Endothelial cell of umbilical vein (primary cell): ENCODE measurements around the gene TOLLIP. TPM values are rescaled to one million over a fixed set of nuclear protein-coding genes. Genes with fewer than 3 reads are reported as not detected.

Source experiments
- BruUV-seq: library from RNA; stranded (reverse); fragments of 400-500 nt; replicated peaks from 2 replicates; lab custom pipeline; 2021; lab: Mats Ljungman, UMichigan
- CTCF ChIA-PET: fragments of 300-600, 350-600 bp; sonication (Branson Sonifier 250); formaldehyde crosslinking; loops from one replicate; lab custom pipeline; 2021; ENCODE audit warnings: antibody characterized with exemption, inconsistent platforms; lab: Charles Lee
- POLR2A ChIA-PET: fragments of 300-600, 350-600 bp; sonication (Branson Sonifier 250); formaldehyde crosslinking; loops from one replicate; lab custom pipeline; 2021; ENCODE audit warnings: antibody characterized with exemption, inconsistent platforms; lab: Charles Lee
- DNase-seq: peaks from one replicate; pipeline ENCODE4 v3.0.0-alpha.2; 2011; ENCODE audit warnings: low read depth, low spot score
- FAIRE-seq: peaks from 2 replicates; lab custom pipeline; 2011; peaks lifted over from hg19 to GRCh38; lab: Jason Lieb, UNC
- H2AFZ ChIP-seq: 2 replicates; pipeline ENCODE4 v1.6.0; 2012; ENCODE audit warnings: low read depth, low read length, control low read depth, inconsistent platforms
- H3K27ac ChIP-seq: 2 replicates; pipeline ENCODE4 v1.5.1; 2011; ENCODE audit warnings: low read depth, mild to moderate bottlenecking, control low read depth, low read length, moderate library complexity; ENCODE audit not compliant: insufficient read depth
- H3K27me3 ChIP-seq, 2 experiments: 2 replicates each; pipeline versions ENCODE4 v1.6.0 to v1.6.1; 2011; ENCODE audit warnings: low read length in 2 of 2, mixed read lengths in 1 of 2; ENCODE audit not compliant: control insufficient read depth in 2 of 2, insufficient read depth in 2 of 2
- H3K36me3 ChIP-seq, 2 experiments: 2 replicates in 1 of 2; 3 replicates in 1 of 2; pipeline ENCODE4 v1.5.1; 2011; ENCODE audit warnings: low read length in 2 of 2, mild to moderate bottlenecking in 1 of 2, moderate library complexity in 1 of 2; ENCODE audit not compliant: control insufficient read depth in 2 of 2, insufficient read depth in 2 of 2; ENCODE audit errors: extremely low read depth in 1 of 2
- H3K4me1 ChIP-seq: 3 replicates; pipeline ENCODE4 v1.5.1; 2011; ENCODE audit warnings: mild to moderate bottlenecking, low read length; ENCODE audit not compliant: control insufficient read depth, insufficient read depth; ENCODE audit errors: extremely low read depth
- H3K4me2 ChIP-seq: 2 replicates; pipeline ENCODE4 v1.6.1; 2011; ENCODE audit warnings: low read length, control low read depth, mixed read lengths; ENCODE audit not compliant: insufficient read depth
- H3K4me3 ChIP-seq, 3 experiments: fragments of 200-600 bp in 1 of 3; sonication (generic), shearing (Covaris generic) in 1 of 3; replicated peaks in 1 of 3; 2 replicates each; pipeline ENCODE4 v1.5.1; 2011 to 2016; ENCODE audit warnings: control low read depth in 3 of 3, low read length in 3 of 3, mild to moderate bottlenecking in 2 of 3, inconsistent platforms in 1 of 3, low read depth in 1 of 3, moderate library complexity in 1 of 3; ENCODE audit not compliant: insufficient read depth in 1 of 3
- H3K79me2 ChIP-seq: 2 replicates; pipeline ENCODE4 v1.6.0; 2012; ENCODE audit warnings: low read length, inconsistent platforms; ENCODE audit not compliant: control insufficient read depth, insufficient read depth
- H3K9ac ChIP-seq: replicated peaks from 2 replicates; pipeline ENCODE3; 2011; ENCODE audit warnings: low read length, control low read depth; ENCODE audit not compliant: insufficient read depth; ENCODE audit errors: extremely low read depth
- H3K9me1 ChIP-seq: replicated peaks from 3 replicates; pipeline ENCODE4 v1.6.0; 2011; ENCODE audit warnings: mild to moderate bottlenecking, low read length; ENCODE audit not compliant: control insufficient read depth, insufficient read depth; ENCODE audit errors: extremely low read depth
- H3K9me3 ChIP-seq: replicated peaks from 2 replicates; pipeline ENCODE4 v1.5.1; 2012; ENCODE audit warnings: low read length, inconsistent platforms; ENCODE audit not compliant: control insufficient read depth, insufficient read depth
- H4K20me1 ChIP-seq: replicated peaks from 2 replicates; pipeline ENCODE3; 2011; ENCODE audit warnings: mild to moderate bottlenecking, low read length; ENCODE audit not compliant: control insufficient read depth, insufficient read depth; ENCODE audit errors: extremely low read depth
- EZH2 ChIP-seq: IDR thresholded peaks from 2 replicates; pipeline ENCODE4 v1.6.1; 2012; ENCODE audit warnings: borderline replicate concordance, low read depth, mild to moderate bottlenecking, moderate library complexity, low read length, inconsistent platforms; ENCODE audit not compliant: severe bottlenecking
- FOS ChIP-seq: IDR thresholded peaks from 2 replicates; pipeline ENCODE4 v1.6.1; 2011; ENCODE audit warnings: mild to moderate bottlenecking, low read length, moderate library complexity, borderline replicate concordance; ENCODE audit not compliant: insufficient read depth
- GATA2 ChIP-seq: IDR thresholded peaks from 2 replicates; pipeline ENCODE4 v1.7.0; 2011; ENCODE audit warnings: low read depth, mild to moderate bottlenecking, moderate library complexity, mixed read lengths, low read length; ENCODE audit not compliant: insufficient read length, insufficient read depth
- JUN ChIP-seq: IDR thresholded peaks from 2 replicates; pipeline ENCODE4 v1.6.1; 2011; ENCODE audit warnings: borderline replicate concordance, low read depth; ENCODE audit not compliant: insufficient read length, insufficient read depth
- MYC ChIP-seq: IDR thresholded peaks from one replicate; pipeline ENCODE4 v1.6.1; 2011; ENCODE audit warnings: mild to moderate bottlenecking, low read depth, low read length
- POLR2A ChIP-seq: IDR thresholded peaks from 2 replicates; pipeline ENCODE4 v1.6.1; 2012; ENCODE audit warnings: low read depth, mild to moderate bottlenecking, control low read depth, low read length
- POLR2AphosphoS5 ChIP-seq: IDR thresholded peaks from 2 replicates; pipeline ENCODE4 v1.6.1; 2012; ENCODE audit warnings: low read depth, mild to moderate bottlenecking, control low read depth, low read length, moderate library complexity; ENCODE audit not compliant: insufficient read depth
- dilution Hi-C: fragments of 300-500 bp; cut with MboI; formaldehyde crosslinking; loops from one replicate; pipeline ENCODE4 v1.15.0; 2019; ENCODE audit warnings: low sequenced_read_pairs; ENCODE audit not compliant: extremely low pct_ligation_motif_present
- intact Hi-C: fragments of 100-400 bp; cut with micrococcal nuclease; formaldehyde crosslinking; loops from one replicate; pipeline ENCODE4 v1.10.0; 2022
- polyA plus RNA-seq, 4 experiments: library from polyadenylated mRNA; depleted of rRNA in 3 of 4; stranded (reverse) in 3 of 4; unstranded in 1 of 4; fragments of >200 nt; gene quantifications; 2 replicates each; pipeline versions ENCODE4 v1.2.1 to v1.2.3, GENCODE V29; 2011 to 2012; ENCODE audit warnings: missing spikeins in 1 of 4
- total RNA-seq: library from RNA; stranded (reverse); gene quantifications from 2 replicates; pipeline ENCODE4 v1.2.3, GENCODE V29; 2021
- TF ChIP-seq, protein P1 (sequence below): IDR thresholded peaks from 2 replicates; pipeline ENCODE4 v1.6.1; 2011; ENCODE audit not compliant: insufficient read depth, insufficient read length
- TF ChIP-seq, protein P2 (sequence below), 2 donors: IDR thresholded peaks; 1 replicate in 1 of 2; 2 replicates in 1 of 2; pipeline ENCODE4 v1.5.1; 2011; ENCODE audit warnings: low read length in 2 of 2, mild to moderate bottlenecking in 2 of 2, moderate library complexity in 2 of 2, control low read depth in 1 of 2, inconsistent platforms in 1 of 2, low read depth in 1 of 2; ENCODE audit not compliant: insufficient read depth in 1 of 2; ENCODE audit errors: extremely low read depth in 1 of 2

TOLLIP gene
- total and polyA plus RNA-seq, 2 donors (not counting 3 experiments of a cell fraction or from before 2014, with no cell fraction given): 49.6 to 64.8 TPM

GRCh38 chr11:1278766-1279673 lies 30.4 kb downstream of the TOLLIP start:
- no peak for DNase-seq
- no peaks in the 10 kb centered on the region for H3K9me1 ChIP-seq
- CTCF ChIA-PET: no interaction called here
- no TSS peak for BruUV-seq
- TF ChIP-seq GATA2: no peak
- TF ChIP-seq FOS: no peak
- TF ChIP-seq POLR2AphosphoS5: no peak
- TF ChIP-seq, protein P1, sequence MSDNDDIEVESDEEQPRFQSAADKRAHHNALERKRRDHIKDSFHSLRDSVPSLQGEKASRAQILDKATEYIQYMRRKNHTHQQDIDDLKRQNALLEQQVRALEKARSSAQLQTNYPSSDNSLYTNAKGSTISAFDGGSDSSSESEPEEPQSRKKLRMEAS: no peak
- TF ChIP-seq POLR2A: no peak
- TF ChIP-seq MYC: no peak
- TF ChIP-seq, protein P2, sequence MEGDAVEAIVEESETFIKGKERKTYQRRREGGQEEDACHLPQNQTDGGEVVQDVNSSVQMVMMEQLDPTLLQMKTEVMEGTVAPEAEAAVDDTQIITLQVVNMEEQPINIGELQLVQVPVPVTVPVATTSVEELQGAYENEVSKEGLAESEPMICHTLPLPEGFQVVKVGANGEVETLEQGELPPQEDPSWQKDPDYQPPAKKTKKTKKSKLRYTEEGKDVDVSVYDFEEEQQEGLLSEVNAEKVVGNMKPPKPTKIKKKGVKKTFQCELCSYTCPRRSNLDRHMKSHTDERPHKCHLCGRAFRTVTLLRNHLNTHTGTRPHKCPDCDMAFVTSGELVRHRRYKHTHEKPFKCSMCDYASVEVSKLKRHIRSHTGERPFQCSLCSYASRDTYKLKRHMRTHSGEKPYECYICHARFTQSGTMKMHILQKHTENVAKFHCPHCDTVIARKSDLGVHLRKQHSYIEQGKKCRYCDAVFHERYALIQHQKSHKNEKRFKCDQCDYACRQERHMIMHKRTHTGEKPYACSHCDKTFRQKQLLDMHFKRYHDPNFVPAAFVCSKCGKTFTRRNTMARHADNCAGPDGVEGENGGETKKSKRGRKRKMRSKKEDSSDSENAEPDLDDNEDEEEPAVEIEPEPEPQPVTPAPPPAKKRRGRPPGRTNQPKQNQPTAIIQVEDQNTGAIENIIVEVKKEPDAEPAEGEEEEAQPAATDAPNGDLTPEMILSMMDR (IDR thresholded peaks at IDR 0.05; ENCODE audit: extremely low read depth in 1 of 2, insufficient read depth in 1 of 2, low read depth in 1 of 2, low read length in 2 of 2): no peak
- no peak for TF ChIP-seq EZH2
- no peak for TF ChIP-seq JUN
- no peaks in the 10 kb centered on the region for H3K79me2 ChIP-seq
- peaks cover 0 to 37% of the 10 kb centered on the region in 2 experiments for H3K36me3 ChIP-seq
- no peak for FAIRE-seq
- H3K27ac ChIP-seq: no peak overlapping the region
- H3K9me3 ChIP-seq: no peaks in the 10 kb centered on the region
- no peaks in the 10 kb centered on the region for H3K27me3 ChIP-seq
- no peak overlapping the region for H2AFZ ChIP-seq
- POLR2A ChIA-PET: no interaction called here
- H3K4me3 ChIP-seq: no peak overlapping the region
- no peak overlapping the region for H3K9ac ChIP-seq
- H3K4me1 ChIP-seq: peaks cover 6% of the 10 kb centered on the region
- intact Hi-C loops (no loop called here), dilution Hi-C loops (no loop called here)
- H3K4me2 ChIP-seq: no peak overlapping the region
- H4K20me1 ChIP-seq: no peaks in the 10 kb centered on the region
